ENCODE measurements around the gene EGF. TPM values are rescaled to one million over a fixed set of nuclear protein-coding genes. Genes with fewer than 3 reads are reported as not detected.

The EGF gene
- total RNA-seq, 2 experiments from 2014 or later: not detected

DNA sequence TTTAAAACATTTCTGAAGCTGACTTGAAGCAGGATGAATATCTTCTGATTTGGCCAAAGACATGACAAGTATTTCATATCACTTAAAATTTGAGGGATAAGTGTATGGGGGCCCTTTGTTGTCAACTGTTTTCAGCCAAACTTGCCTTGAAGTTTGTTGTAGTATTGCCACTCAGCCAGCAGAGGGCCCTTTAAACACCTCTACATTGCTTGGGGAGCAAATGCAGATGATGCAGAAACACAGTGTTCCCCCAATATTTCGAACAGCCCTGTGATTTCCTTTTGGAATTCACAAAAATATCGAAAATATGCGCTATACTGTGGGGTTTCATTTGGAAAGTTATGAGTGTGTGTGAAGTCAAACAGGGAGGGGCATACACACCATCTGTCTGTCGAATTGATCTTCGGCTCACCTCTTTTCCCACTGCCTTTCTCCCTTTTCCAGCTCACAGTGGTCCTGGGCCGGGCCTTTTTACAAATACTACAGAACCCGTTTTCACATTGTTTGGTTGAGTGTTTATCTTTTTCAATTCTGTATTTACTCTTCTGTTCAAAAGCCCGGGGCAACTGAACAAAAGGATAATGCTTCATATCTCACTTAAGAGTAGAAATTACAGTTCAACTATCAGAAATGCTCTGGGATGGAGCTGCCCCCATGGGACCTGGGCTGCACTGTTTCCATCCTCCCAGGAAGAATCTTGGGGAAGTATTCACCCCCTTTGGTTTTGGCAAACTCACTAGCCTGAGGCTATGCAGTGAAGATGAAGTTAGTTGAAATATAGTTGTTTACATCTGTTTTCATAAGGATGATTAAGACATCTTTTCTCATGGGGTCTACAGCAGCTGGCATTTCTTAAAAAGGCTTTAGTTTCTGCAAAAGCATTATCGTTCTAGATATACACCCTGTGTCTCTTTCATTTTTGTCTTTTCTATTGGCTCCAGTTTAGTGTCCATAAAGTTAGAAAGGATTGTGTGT is 137.6 kb downstream of the EGF start:
- Mint-ChIP-seq H3K27ac (no peak overlapping the region), H3K4me3 (no peak overlapping the region), H3K9me3 (ENCODE audit: low read depth) (no peaks in the 10 kb centered on the region), H3K4me1 (peaks cover 19% of the 10 kb centered on the region), H3K36me3 (peaks cover 26% of the 10 kb centered on the region), H3K27me3 (no peaks in the 10 kb centered on the region)
- peak; percentile 68 for DNase-seq
- CTCF ChIA-PET: interaction anchor here (0.7 to 2.4 kb wide), 26 partner anchors 9 to 477 kb away, joined by 3 to 13 read pairs (median 4); partner anchors contain the start of gene ELOVL6
- peak; percentile 68 for ATAC-seq

DNA sequence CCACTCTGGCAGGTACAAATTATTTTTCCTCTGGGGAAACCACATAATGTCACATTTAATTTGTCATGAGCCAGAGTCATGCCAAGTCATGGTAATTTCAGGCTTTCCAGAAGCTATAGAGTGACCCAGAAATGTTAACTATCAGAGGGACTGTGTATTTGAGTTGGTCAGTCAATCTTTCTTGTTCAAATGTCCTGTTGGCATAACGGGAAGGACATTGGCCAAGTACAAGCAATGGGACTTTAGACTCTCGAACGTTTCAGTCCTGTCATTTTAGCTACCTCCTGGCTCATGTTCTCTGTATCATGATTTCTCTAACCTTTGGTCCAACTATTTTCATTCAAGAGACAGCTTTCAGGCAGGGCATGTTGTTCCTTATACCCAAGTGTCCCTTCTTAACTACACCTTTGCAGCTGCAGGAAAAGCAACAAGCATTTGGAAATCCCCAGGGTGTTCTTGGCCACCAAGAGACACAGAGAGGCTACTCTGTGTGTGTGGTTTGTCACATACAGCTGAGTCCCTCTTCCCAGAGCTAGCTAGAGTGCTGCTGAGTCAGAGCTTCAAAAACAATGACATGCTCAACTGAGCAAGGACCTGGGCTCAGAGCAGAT is 142.6 kb downstream of the EGF start:
- peak overlapping the region; percentile 41 for H3K4me3 Mint-ChIP-seq
- ATAC-seq: peak; percentile 66
- CTCF ChIA-PET: interaction anchor here (0.9 to 1.7 kb wide), 7 partner anchors 12 to 157 kb away, joined by 3 to 5 read pairs (median 4); partner anchors contain the start of gene ELOVL6
- H3K27me3 Mint-ChIP-seq: no peaks in the 10 kb centered on the region
- H3K4me1 Mint-ChIP-seq: peaks cover 61% of the 10 kb centered on the region
- H3K27ac Mint-ChIP-seq: peak overlapping the region; percentile 85
- H3K9me3 Mint-ChIP-seq (ENCODE audit: low read depth): no peaks in the 10 kb centered on the region
- peak; percentile 66 for DNase-seq
- H3K36me3 Mint-ChIP-seq: peaks cover 29% of the 10 kb centered on the region

DNA sequence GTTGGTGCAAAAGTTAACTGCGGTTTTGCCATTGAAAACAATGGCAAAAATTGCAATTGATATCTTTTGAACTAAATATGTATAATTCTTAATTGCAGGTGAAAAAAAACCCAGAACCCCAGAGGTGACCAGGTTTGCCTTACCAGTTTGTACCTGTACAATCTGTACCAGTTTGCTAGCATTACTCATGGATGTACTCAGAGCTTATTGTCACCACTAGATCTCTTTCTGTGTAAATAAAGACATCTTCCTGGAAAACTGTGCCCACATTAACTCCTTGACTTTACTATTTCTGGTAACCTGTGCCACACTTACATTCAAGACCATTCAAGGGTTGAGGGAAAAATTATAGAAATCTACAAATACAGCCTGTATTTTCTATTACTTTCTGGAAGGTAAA is 146.0 kb downstream of the EGF start:
- DNase-seq (no peak), ATAC-seq (peak; percentile 22)
- no peaks in the 10 kb centered on the region for H3K27me3 Mint-ChIP-seq
- CTCF ChIA-PET: interaction anchor here (0.6 to 3.0 kb wide), 7 partner anchors 9 to 138 kb away, joined by 3 to 13 read pairs (median 3); no protein-coding TSS in a partner anchor
- peaks cover 74% of the 10 kb centered on the region for H3K4me1 Mint-ChIP-seq
- H3K27ac Mint-ChIP-seq: peak overlapping the region; percentile 95
- H3K9me3 Mint-ChIP-seq (ENCODE audit: low read depth): no peaks in the 10 kb centered on the region
- peaks cover 10% of the 10 kb centered on the region for H3K36me3 Mint-ChIP-seq
- H3K4me3 Mint-ChIP-seq: peak overlapping the region; percentile 78

DNA sequence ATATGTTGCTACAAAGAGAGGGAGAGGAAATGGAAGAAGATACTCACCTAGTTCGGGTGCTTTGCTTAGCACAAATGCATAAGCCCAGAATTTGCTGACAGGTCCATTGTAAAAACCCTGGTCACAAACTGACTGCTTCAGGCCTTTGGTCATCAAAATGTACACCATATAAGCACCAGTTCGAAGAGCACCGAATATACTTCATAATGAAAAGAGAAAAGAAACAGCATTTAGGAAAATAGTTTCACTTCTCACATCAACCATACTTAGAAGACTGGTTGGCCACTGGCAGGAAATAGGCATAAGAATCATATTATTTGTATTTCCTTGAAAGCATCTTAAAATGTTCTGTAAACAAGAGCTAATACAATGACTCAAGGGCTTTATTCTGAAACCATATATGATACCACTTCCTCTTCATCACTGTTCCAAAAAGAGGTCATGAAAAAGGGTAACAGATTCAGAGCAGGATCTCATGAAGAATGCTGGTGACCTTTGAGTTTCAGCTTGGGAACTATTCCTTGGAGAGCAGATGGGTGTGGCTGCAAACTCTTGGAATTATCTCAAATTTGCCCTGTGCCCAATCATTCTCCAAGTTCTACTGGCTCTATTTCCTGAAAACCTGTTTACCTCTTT is 147.0 kb downstream of the EGF start:
- Mint-ChIP-seq H3K4me3 (peak overlapping the region; percentile 78), H3K36me3 (peaks cover 6% of the 10 kb centered on the region), H3K4me1 (peaks cover 69% of the 10 kb centered on the region), H3K27me3 (no peaks in the 10 kb centered on the region), H3K9me3 (ENCODE audit: low read depth) (no peaks in the 10 kb centered on the region), H3K27ac (peak overlapping the region; percentile 95)
- peak; percentile 80 for ATAC-seq
- no peak for DNase-seq
- CTCF ChIA-PET: interaction anchor here (0.9 to 3.0 kb wide), 6 partner anchors 10 to 139 kb away, joined by 3 to 13 read pairs (median 4); partner anchors contain the start of gene ELOVL6

DNA sequence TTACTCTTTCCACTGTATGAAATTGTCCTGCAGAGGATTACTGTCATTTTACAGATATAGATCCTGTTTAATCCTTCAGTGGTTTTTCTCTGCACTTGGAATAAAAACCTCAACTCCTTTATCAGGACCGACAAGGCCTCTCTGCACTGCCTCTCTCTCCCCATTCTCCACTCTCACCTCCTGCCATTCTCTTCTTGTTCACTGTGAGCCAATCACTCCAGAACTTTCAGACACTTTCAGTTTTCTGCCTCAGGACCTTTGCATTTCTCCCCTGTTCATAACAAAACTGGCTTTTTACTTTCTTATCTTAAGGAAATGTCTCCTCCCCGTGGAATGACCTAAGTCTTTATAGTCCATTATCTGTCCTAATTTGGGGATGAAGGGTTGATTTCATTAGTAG is 148.4 kb downstream of the EGF start:
- ATAC-seq (no peak), DNase-seq (no peak)
- Mint-ChIP-seq H3K36me3 (peaks cover 5% of the 10 kb centered on the region), H3K4me3 (no peak overlapping the region), H3K9me3 (ENCODE audit: low read depth) (no peaks in the 10 kb centered on the region), H3K27me3 (no peaks in the 10 kb centered on the region), H3K27ac (peak overlapping the region; percentile 95), H3K4me1 (peaks cover 55% of the 10 kb centered on the region)
- CTCF ChIA-PET: interaction anchor here (1.0 to 1.2 kb wide), 2 partner anchors 12 to 137 kb away, joined by 3 read pairs; partner anchors contain the start of gene ELOVL6

Other genes starting within 250 kb of the EGF start
- gene CASP6, start 209.4 kb upstream of the EGF start, total RNA-seq: 10 to 100 TPM; 20.3 to 20.8 TPM
- gene PLA2G12A, start 182.8 kb upstream of the EGF start, total RNA-seq: 10 to 100 TPM; 14.4 to 14.6 TPM
- gene CFI, start 110.9 kb upstream of the EGF start, total RNA-seq: under 1 TPM in 1 of 2 experiments, not detected in 1; 0.26 TPM
- gene GAR1, start 97.1 kb upstream of the EGF start, total RNA-seq: 10 to 100 TPM; 25.2 to 29.9 TPM
- under 1 TPM; 0.19 to 0.32 TPM for gene RRH, start 84.9 kb upstream of the EGF start, total RNA-seq
- under 1 TPM in 1 of 2 experiments, not detected in 1; 0.23 TPM for gene LRIT3, start 64.8 kb upstream of the EGF start, total RNA-seq

Data from activated CD8-positive, alpha-beta memory T cell treated with anti-CD3 and anti-CD28 coated beads, Interleukin-2, amount 10 ng/mL, durations not matched to agents 7 days and 5 days (primary cell).